DND-41 (cell line): Measurements from ENCODE around the gene PIK3R6.

Experiments
- ATAC-seq: fragments of 200-7000 bp; cut with Tn5 transposase; 3 replicates; pipeline ENCODE4 v1.9.1; 2021; ENCODE audit warnings: low read depth; ENCODE audit not compliant: insufficient read depth
- DNase-seq: peaks from one replicate; pipeline ENCODE4 v3.0.0-alpha.2; 2020
- H2AFZ ChIP-seq: 2 replicates; pipeline ENCODE4 v1.6.0; 2012; ENCODE audit warnings: low read depth, low read length
- H3K27ac ChIP-seq: 2 replicates; pipeline ENCODE4 v1.5.1; 2012; ENCODE audit warnings: low read length, inconsistent platforms
- H3K27me3 ChIP-seq: fragments of 200-600 bp; sonication (generic); 2 replicates; pipeline ENCODE4 v1.6.0; 2012; ENCODE audit warnings: low read length, mild to moderate bottlenecking, inconsistent platforms; ENCODE audit not compliant: insufficient read depth, poor library complexity
- H3K36me3 ChIP-seq: 2 replicates; pipeline ENCODE4 v1.5.1; 2012; ENCODE audit warnings: low read length, inconsistent platforms; ENCODE audit not compliant: insufficient read depth
- H3K4me1 ChIP-seq: 2 replicates; pipeline ENCODE4 v1.5.1; 2012; ENCODE audit warnings: mild to moderate bottlenecking, low read length; ENCODE audit not compliant: insufficient read depth
- H3K4me2 ChIP-seq: 2 replicates; pipeline ENCODE4 v1.6.0; 2012; ENCODE audit warnings: mild to moderate bottlenecking, moderate library complexity, low read length, inconsistent platforms; ENCODE audit not compliant: insufficient read depth
- H3K4me3 ChIP-seq, 2 experiments: fragments of 200-600 bp in 1 of 2; shearing (Covaris generic) in 1 of 2; 2 replicates each; pipeline ENCODE4 v1.5.1; 2012 to 2016; ENCODE audit warnings: inconsistent platforms in 2 of 2, low read length in 2 of 2, mild to moderate bottlenecking in 2 of 2, low read depth in 1 of 2, moderate library complexity in 1 of 2
- H3K79me2 ChIP-seq: 2 replicates; pipeline ENCODE4 v1.6.0; 2012; ENCODE audit warnings: low read length, inconsistent platforms; ENCODE audit not compliant: insufficient read depth
- H3K9ac ChIP-seq: 2 replicates; pipeline ENCODE4 v1.6.0; 2012; ENCODE audit warnings: low read depth, mild to moderate bottlenecking, inconsistent platforms, low read length, moderate library complexity
- H3K9me3 ChIP-seq: 2 replicates; pipeline ENCODE4 v1.5.1; 2012; ENCODE audit warnings: low read length, moderate library complexity, mild to moderate bottlenecking, inconsistent platforms; ENCODE audit not compliant: insufficient read depth, severe bottlenecking
- H4K20me1 ChIP-seq: 2 replicates; pipeline ENCODE4 v1.6.0; 2012; ENCODE audit warnings: low read length; ENCODE audit not compliant: insufficient read depth
- CTCF ChIP-seq: IDR thresholded peaks from 2 replicates; pipeline ENCODE4 v1.5.1; 2012; ENCODE audit warnings: borderline replicate concordance, low read length, moderate library complexity, mild to moderate bottlenecking; ENCODE audit not compliant: poor library complexity, severe bottlenecking; ENCODE audit errors: extremely low read depth
- EZH2 ChIP-seq: IDR thresholded peaks from 3 replicates; pipeline ENCODE4 v1.6.1; 2012; ENCODE audit warnings: borderline replicate concordance, low read depth, mild to moderate bottlenecking, moderate library complexity, low read length, inconsistent platforms; ENCODE audit not compliant: severe bottlenecking

The PIK3R6 gene

GRCh38 chr17:8754890-8755289, 112.6 kb downstream of the PIK3R6 start:
- H3K27ac ChIP-seq: no peak overlapping the region
- H3K9ac ChIP-seq: no peak overlapping the region
- no peaks in the 10 kb centered on the region for H3K4me1 ChIP-seq
- DNase-seq: no peak
- H3K4me2 ChIP-seq: no peak overlapping the region
- no peaks in the 10 kb centered on the region for H3K9me3 ChIP-seq
- ATAC-seq: no peak
- H4K20me1 ChIP-seq: no peaks in the 10 kb centered on the region
- no peak overlapping the region for H3K4me3 ChIP-seq
- no peak for TF ChIP-seq CTCF
- no peak for TF ChIP-seq EZH2
- H3K27me3 ChIP-seq: no peaks in the 10 kb centered on the region
- H3K79me2 ChIP-seq: no peaks in the 10 kb centered on the region
- H3K36me3 ChIP-seq: no peaks in the 10 kb centered on the region
- no peak overlapping the region for H2AFZ ChIP-seq

- ATAC-seq (peak; percentile 60), DNase-seq (no peak)
These were observed 113.5 kb downstream of the PIK3R6 start for GRCh38 chr17:8753976-8754440.

GRCh38 chr17:8753136-8753975, 114.1 kb downstream of the PIK3R6 start:
- H3K4me3 ChIP-seq: no peak overlapping the region
- no peaks in the 10 kb centered on the region for H3K79me2 ChIP-seq
- no peak overlapping the region for H2AFZ ChIP-seq
- H3K4me1 ChIP-seq: no peaks in the 10 kb centered on the region
- no peaks in the 10 kb centered on the region for H3K36me3 ChIP-seq
- TF ChIP-seq EZH2 (no peak), CTCF (no peak)
- DNase-seq (no peak), ATAC-seq (no peak)
- H4K20me1 ChIP-seq: no peaks in the 10 kb centered on the region
- no peaks in the 10 kb centered on the region for H3K9me3 ChIP-seq
- no peak overlapping the region for H3K9ac ChIP-seq
- H3K27ac ChIP-seq: no peak overlapping the region
- no peak overlapping the region for H3K4me2 ChIP-seq
- H3K27me3 ChIP-seq: no peaks in the 10 kb centered on the region

More at GRCh38 chr17:8753976-8754440, 113.5 kb downstream of the PIK3R6 start:
- Histone ChIP-seq H3K27ac (no peak overlapping the region), H3K79me2 (no peaks in the 10 kb centered on the region), H3K27me3 (no peaks in the 10 kb centered on the region), H3K9me3 (no peaks in the 10 kb centered on the region), H4K20me1 (no peaks in the 10 kb centered on the region), H3K4me2 (no peak overlapping the region), H3K4me1 (no peaks in the 10 kb centered on the region), H2AFZ (no peak overlapping the region), H3K9ac (no peak overlapping the region), H3K4me3 (no peak overlapping the region), H3K36me3 (no peaks in the 10 kb centered on the region)
- TF ChIP-seq CTCF: peak; percentile 69
- no peak for TF ChIP-seq EZH2
